Measurements from ENCODE around the gene TK2.
A peak's percentile ranks its signal among the peaks of the same experiment; 100 is the strongest.
"Not testable (repeated sequence)": the region's sequence is repeated elsewhere in the genome, so short reads cannot be mapped to it uniquely, and the experiment has no call there.

TK2 gene

DNA sequence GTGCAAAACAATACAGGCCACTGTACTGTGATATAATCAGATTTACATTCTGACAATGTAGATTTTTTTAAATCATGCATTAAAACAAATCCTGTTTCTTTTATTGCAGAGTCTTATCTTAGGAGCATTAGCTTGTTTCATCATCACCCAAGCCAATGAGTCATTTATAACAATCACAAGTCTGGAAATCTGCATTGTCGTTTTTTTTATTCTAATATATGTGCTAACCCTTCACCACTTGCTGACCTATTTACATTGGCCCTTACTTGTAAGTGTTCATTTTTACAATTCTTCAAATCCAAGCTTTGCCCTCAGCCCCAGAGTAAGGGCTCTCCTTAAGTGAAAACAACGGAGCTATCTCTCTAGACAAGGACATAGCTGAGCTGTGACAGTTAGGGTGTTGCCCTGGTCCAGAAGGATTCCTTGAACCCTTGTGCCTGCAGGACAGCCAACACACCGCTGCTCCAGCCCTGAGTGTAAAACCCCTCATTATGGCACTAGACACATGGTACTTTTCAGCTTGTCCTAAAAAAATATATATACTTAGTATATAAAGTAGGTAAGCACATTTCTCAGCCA, 20.0 kb upstream of the TK2 start:
- DNase-seq, result no peak

DNA sequence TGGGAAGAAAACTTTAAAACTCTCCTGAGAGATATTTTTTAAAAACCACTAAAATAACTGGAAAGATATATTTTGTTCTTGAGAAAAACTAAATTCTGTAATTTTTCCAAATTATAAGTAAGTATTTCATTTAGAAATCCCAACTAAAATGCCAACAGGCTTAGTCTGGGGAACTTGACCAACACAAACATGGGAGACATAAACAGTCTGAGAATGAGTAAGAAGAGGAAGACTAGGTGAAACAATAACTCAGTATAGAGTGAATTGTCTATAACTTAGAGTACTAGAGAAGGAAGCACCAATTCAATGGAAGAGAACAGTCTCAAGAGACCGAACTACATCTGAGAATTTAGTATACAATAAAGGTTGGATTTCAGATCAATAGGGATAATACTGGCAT, 19.2 kb upstream of the TK2 start:
- no peak for DNase-seq

DNA sequence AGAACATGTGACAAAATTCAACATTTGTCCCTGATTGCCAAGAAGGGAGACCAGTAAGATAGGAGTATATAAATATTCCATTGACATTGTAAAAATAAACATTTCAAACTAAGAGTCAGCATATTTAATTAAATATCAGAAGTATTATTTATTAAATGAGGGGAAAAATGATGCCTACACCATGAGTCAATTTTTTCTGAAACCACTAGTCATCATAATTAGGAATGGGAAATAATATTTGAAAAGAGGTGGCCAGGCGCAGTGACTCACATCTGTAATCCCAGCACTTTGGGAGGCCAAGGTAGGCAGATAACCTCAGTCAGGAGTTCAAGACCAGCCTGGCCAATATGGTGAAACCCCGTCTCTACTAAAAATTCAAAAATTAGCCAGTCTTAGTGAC, 18.4 kb upstream of the TK2 start:
- no peak for DNase-seq

DNA sequence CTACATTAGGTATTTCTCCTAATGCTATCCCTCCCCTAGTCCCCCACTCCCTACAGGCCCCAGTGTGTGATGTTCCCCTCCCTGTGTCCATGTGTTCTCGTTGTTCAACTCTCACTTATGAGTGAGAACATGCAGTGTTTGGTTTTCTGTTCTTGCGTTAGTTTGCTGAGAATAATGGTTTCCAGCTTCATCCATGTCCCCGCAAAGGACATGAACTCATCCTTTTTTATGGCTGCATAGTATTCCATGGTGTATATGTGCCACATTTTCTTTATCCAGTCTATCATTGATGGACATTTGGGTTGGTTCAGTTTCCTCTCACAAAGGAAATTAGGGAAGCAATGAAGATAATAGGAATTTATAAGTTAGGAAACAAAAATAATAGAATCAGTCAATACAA, 17.3 kb upstream of the TK2 start:
- DNase-seq, result not testable (repeated sequence)

DNA sequence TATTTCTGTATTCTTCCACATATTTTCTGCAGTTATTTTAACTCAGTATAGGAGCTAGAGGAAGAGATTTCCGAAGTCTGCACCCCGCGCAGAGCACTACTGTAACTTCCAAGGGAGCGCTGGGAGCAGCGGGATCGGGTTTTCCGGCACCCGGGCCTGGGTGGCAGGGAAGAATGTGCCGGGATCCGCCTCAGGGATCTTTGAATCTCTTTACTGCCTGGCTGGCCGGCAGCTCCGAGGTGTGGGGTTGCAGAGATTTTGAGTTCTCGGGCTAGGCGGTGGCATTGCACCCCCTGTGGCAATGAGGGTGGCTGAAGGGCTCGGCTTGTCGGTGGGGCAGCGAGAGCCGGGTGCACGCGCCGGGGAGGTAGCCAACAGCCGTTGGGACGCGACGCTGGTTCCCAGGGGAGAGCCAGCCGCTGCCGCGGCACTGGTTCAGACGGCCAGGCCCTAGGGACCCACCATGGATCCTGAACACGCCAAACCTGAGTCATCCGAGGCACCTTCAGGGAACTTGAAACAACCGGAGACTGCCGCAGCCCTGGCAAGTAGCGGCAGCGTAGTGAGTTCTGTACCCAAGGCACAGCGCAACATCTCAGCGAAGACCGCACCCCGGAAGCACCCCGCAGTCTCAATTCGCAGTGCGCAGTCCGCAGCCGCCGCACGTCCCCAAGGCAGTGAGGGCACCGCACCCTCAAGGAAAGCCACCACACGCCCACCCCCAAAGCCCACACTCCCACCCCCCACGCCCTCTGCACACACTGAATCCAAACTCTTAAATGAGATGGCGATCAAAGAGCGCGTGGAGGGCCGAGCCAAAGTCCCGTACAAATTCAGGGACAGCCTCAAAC, 16.4 kb upstream of the TK2 start, which contains the start of gene CMTM1:
Gene CMTM1, plus strand, starts transcription at position 389 of the 851 bp plus-strand sequence. Its CDS starts 75 bp downstream, at position 464.
- DNase-seq, result no peak

DNA sequence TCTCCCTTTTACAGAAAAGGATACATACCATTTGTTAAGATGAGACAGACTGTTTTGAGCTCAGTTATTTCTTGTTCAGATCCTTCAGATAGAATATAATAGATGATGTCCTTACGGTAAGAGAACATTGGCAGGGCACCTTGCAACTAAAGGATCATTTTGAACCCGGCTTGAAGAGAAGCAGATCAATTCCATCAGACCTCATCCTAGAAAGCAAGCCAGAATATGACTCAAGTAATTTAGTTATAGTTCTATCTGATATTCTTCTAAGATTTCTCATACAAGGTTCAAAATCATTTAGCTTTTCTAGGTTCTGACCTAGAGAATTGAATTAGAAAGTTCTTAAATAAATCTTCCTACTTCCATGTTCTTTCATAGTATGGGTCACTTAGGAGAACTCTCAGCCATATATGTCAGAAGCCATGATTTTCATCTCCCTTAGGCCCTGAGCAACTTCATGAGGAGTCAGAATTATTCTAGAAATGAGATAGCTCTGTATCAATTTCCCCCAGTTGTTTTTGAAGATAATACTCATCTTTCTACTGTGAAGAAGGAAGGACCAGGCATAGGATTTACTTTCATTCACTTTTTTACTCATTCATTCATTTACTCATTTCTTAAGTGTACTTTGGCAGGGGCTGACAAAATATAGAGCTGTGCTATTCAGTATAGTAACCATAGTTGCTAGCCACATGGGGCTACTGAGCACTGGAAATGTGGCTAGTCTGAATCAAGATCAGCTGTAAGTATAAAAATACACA, 13.8 kb upstream of the TK2 start:
- no peak for DNase-seq

DNA sequence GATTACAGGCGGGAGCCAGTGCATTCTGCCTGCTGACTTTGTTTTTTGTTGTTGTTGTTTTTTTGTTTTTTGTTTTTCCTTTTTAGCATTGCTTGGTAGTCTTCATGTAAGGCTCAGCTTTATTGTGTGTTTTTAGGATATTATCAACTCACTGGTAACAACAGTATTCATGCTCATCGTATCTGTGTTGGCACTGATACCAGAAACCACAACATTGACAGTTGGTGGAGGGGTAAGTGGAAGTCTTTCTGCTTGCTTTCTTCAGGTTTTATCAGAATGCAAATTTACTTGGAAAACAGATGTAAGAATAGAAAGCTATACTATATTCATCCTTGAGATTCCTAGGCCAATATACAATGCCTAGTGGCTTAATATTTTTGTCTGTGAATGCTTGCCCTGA, 13.1 kb upstream of the TK2 start:
- DNase-seq, result no peak

DNA sequence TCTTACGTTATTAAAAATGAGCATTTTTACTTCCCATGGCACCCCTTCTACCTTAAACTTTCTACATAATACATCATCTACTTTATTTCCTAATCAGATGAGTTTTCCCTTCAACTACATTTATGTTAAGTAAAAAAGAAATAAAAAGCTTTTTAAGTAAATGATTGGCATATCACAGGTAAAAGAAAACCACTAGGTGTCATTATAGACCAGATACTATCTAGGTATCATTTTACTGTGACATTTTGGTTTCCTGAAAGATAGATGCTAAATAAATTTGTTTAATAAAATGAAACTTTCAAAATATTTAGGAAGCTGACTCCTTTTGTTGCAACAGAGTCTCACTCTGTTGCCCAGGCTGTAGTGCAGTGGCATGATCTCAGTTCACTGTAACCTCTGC, 12.5 kb upstream of the TK2 start:
- no peak for DNase-seq

DNA sequence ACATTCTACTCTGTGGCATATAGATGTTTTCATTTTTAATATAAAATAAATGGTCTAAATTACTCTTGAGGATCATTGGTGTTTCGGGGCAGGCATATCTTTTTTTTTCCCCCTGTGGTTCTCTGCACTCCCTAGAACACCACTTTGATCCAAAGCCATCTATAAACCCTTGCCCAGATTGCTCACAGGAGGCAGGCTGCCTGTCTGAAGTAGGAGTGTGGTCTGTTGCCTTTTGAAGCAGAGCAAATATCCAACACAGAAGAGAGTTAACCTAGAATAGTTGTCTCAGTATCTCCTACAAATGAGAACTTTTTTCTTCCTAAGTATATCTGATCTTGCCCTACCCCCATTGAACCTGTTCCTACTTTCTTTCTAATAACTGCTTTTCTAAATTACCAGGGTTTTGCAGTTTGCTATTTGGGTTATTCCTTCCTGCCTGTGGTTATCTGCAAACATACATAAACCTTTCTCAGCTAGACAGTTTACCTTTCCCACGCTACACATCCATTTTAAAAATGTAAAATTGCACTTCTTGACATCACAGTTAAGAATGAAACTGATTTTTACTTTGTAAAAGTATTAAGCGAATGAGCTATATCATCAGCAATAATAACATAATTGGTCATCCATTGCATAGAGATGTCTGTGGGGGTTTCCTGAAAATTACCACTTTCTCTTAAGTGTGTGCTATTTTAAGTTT, 11.6 kb upstream of the TK2 start:
- DNase-seq, result no peak

DNA sequence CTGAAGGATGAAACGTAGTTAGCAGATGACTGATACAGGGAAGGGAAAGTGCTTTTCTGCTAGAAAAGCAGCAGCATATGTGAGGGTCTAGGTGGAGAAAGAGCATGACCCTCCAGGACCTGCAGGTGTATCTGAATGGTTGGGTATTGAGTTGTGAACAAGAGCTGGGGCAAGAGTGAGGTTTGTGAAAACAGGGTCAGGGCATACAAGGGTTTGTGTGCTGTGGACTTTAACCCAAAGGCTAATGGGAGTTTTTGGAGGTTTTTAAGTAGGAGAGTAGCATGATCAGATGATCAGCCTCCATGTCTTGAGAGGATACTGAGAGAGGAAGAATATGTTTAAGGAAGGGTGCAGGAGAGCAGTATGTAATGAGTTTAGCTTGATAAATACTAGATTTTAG, 10.2 kb upstream of the TK2 start:
- no peak for DNase-seq

DNA sequence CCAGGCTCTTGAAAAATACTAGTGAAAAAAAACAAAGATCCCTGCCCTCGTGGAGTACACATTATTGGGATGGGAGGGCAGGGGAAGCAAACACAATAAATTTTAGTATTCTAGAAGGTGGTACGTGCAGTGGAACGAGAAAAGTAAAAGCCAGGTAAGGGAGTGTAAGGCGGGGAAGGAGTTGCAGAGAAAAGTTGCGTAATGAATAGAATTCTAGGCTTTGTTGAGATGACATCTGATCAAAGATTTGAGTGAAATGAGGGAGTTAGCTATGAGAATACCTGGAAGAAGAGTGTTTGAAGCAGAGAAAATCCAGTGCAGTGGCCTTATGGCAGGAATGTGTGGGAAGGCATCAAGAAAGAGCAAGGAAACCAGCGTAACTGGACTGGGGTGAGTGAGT, 4.6 kb upstream of the TK2 start:
- DNase-seq, result no peak

DNA sequence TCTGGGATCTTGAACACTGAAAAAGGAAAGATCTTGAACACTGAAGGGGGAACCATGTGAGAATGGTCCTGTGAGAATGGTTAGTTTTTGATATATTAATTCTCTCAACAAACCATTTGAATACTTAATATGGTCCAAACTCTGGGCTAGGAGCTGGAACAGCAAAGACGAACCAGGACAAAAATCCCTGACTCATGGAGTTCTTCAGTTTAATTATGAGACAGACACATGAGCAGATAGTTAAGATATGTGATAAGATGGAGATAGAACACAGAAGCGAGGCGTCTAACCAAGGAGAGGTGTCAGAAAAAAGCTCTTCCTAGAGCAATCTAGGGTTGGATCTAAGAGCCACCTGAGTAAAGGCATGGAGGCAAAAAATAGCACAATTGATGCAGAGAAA, 4.1 kb upstream of the TK2 start:
- DNase-seq, result no peak

DNA sequence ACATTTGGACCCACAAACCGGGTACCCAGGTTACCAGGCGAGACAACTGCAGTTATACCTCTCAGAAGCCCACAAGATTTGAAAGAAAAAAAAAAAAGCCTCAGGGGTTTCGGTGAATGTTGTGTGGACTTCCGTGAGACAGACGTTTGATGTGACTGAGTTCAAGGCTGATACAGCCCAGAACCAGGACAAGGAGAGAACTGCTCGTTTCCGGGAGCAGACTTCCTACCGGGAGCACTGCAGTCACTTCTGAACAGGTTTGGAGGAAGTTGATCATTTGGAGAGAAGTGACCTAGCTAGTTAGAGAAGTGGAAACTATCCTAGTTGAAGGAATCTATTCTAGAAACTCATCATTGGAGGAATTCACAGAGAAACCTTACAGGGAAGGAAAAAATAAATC, 3.3 kb upstream of the TK2 start:
- DNase-seq, result no peak

DNA sequence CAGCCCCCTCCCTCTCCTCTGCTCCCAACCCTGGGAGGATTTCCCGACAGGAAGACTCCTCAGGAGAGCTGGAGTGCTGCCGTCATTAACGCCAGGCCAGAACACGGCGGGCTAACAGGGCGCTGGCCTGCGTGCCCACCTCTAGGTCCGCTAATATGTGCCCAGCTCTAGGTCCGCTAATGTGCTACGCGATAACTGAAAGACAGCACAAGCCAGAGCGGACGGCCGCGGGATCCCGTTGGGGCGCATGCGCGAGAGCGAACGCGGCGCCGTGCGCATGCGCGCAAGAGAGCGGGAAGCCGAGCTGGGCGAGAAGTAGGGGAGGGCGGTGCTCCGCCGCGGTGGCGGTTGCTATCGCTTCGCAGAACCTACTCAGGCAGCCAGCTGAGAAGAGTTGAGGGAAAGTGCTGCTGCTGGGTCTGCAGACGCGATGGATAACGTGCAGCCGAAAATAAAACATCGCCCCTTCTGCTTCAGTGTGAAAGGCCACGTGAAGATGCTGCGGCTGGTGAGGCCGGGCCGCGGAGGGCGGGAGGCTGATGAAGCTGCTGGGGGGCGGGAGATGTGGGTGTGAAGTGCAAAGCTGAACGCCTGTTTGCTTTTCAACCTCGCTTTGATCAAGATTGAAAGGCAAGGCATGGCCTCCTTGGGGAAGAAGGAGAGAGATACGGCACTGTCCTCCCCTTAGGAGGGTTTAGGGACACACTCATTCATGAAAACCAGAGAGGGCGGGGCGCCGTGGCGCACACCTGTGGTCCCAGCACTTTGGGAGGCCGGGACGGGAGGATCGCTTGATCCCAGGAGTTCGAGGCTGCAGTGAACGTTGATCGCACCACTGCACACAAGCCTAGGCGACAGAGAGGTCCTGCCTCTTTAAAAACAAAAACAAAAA, 2.6 kb upstream of the TK2 start, which contains the start of gene CKLF:
Gene CKLF, plus strand, starts transcription at position 291 of the 892 bp plus-strand sequence. Its CDS starts 140 bp downstream, at position 431.
- DNase-seq, result peak; percentile 88

DNA sequence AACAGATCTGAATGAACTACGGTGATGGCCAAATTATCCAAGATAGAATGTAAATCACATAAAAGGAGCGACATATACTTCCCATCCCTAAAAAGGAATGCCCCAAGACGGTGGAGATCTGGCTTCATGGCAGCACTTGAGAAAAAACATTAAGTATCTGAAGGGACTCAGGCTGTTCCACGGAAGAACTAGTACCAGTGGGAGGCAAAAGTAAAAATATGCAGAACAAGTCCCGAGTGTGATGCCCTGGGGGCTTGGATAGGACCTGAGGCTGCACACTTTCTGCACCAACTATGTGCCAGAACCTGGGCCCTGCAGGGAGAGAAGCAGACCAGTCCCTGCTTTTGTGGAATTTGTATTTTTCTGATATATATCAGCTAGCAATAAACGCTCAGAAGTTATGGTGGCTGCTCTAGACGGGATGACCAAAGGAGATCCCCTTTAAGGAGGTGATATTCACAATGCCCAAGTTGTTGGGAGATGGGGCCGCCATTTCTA, 1.9 kb upstream of the TK2 start:
- DNase-seq, result no peak

DNA sequence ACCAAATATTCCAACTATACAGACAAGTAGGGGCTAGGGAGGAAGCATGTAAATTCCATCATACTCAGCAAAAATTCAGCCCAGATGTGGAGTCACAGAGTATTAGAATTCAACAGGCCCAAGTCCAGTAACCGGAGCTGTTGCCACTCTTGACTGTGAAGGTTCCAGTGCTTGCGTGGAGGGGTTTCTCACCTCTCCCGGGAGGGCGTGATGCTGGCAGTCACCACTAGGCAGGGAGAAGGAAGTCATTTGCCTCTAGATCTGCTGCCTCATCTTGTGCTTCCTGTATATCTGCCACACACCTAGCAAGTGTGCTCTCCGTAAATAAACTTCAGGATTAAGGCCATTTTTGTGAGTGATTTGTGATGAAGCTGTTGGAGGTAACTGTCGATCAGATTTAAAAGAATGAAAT, 1.4 kb upstream of the TK2 start:
- DNase-seq, result peak; percentile 50

DNA sequence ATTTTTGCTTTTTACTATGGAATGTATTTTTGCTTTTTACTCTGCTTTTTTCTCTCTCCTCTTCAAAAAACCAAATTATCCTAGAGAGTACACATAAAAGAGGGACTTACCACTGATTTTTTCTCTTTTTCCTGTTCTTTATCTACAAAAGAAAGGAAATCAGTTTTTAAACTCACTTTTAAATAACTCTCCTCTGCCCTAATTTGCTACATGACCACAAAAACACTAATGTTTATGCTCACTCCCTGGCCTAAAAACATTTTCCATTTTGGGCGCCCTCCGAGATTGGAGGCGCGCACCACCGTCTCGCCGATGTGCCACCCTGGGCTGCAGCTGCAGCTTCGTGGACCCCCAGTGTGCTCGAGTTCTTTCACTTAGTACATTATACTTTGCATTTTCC, 1.1 kb downstream of the TK2 start:
- no peak for DNase-seq

DNA sequence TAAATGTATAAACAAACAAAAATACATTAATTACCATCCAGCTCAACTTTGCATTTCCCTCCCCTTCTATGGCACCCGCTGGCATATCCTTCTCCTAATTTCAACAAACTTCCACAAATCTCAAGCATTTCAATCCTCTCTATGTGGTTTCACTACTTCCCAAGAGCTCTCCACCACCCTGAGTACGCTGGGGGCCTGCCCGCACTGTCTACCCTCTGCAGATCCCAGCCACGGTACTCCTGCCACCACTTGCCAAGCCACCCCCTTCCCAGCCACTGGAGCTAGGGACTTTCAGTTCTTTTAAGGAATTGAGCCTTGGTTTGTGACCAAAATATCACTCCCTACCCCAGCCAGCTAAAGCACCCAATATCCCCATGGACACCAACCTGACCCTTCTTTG, 1.9 kb downstream of the TK2 start:
- DNase-seq, result no peak

DNA sequence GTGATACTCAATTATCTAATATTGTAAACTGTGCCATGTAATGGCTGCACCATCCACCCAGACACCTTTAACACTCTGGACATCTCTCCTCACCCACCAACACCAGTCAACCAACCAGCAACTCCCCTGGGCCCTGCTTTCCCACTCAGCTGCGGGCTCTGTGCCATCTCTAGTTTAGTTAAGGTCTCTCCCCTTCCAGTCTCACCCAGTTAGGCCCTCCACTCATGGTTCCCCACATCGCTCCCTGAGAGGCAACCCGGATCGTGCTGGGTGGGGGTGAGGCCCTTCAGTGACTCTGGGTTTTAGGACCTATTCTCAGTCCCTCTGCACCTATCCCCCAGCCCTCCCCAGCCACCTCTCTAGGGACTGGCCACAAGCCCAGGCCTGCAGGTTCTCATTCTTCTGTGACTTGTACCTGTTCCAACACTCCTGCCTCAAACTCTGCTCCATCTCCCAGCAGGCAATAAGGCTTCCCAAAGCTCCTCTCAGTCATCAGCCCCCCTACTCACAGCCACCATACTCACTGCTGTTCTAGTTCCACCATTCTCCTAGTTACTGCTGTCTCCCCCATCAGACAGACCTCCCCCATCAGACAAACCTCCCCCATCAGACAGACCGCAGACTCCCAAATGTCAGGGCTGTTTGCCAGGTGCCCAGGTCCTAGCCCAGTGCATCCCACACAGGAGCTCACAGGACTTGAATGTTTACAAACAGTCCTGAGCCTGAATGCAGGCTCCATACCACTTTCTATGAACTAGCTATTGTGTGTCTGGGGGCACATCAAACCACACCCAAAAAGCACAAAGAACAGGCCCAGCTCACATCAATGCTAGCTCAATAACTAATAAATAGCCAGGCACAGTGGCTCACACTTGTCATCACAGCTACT, 2.6 kb downstream of the TK2 start:
- DNase-seq, result no peak

DNA sequence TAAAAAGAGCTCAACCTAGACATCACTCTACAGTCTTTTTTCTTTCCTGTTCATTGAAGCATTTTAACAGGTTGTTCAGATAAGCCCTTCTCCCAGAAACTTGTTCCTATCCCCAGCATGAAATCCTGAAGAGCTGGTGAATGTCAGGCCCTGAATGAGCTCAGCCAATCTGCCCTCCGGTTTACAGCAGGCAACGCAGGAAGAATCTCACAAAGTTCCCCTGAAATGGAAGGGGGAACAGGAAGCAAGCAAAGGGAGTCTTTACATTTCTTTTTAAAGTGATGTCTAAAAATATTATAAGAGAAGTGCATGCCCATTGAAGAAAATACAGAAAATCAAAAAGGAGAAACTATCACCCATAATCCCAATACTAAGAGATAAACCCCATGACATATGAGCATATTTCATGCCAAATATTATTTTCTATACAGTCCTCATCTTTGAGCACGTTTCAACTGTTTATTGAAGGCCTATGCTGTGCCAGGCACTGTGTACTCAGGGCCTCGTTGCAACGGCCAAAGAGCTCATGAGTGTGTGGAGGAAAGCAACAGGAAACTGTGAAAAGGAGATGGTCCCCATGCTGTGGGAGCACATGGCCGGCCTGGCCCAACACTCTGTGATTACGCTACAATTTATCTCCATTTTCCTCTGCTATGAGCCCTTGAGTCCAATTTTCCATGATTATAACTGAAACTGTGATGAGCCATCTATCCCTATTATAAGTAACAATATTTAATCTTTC, 5.7 kb downstream of the TK2 start:
- DNase-seq, result no peak
